Neural cell (in vitro differentiated cells): ENCODE data around the gene UQCRC1. TPM values are rescaled to one million over a fixed set of nuclear protein-coding genes. Genes with fewer than 3 reads are reported as not detected.

ENCODE experiments used
- H2AFZ ChIP-seq: fragments of 200-600, 300-800 bp; sonication (generic), shearing (Covaris generic); 2 replicates; pipeline ENCODE4 v1.6.0; 2014; ENCODE audit warnings: low read depth, mild to moderate bottlenecking, antibody characterized with exemption, low read length, moderate library complexity
- H3F3A ChIP-seq: fragments of 200-600 bp; shearing (Covaris generic); 2 replicates; pipeline ENCODE4 v1.6.1; 2016; ENCODE audit warnings: mild to moderate bottlenecking, moderate library complexity, mixed read lengths, antibody characterized with exemption, low read length; ENCODE audit not compliant: insufficient read depth, poor library complexity, severe bottlenecking
- H3K27ac ChIP-seq: fragments of 200-600, 300-800 bp; sonication (generic), shearing (Covaris generic); 2 replicates; pipeline ENCODE4 v1.5.1; 2014; ENCODE audit warnings: mild to moderate bottlenecking, low read length, moderate library complexity
- H3K27me3 ChIP-seq: fragments of 300-800, 200-600 bp; sonication (generic), shearing (Covaris generic); 2 replicates; pipeline ENCODE4 v1.6.0; 2014; ENCODE audit warnings: mild to moderate bottlenecking, low read depth, low read length, moderate library complexity; ENCODE audit not compliant: insufficient read depth
- H3K36me3 ChIP-seq: fragments of 300-800, 200-600 bp; sonication (generic), shearing (Covaris generic); 2 replicates; pipeline ENCODE4 v1.5.1; 2014; ENCODE audit warnings: mild to moderate bottlenecking, antibody characterized with exemption, low read length, moderate library complexity; ENCODE audit not compliant: insufficient read depth
- H3K4me2 ChIP-seq: fragments of 300-800, 200-600 bp; sonication (generic), shearing (Covaris generic); 2 replicates; pipeline ENCODE4 v1.6.0; 2014; ENCODE audit warnings: mild to moderate bottlenecking, low read length
- H3K4me3 ChIP-seq: fragments of 300-800, 200-600 bp; sonication (generic), shearing (Covaris generic); 2 replicates; pipeline ENCODE4 v1.5.1; 2014; ENCODE audit warnings: mild to moderate bottlenecking, low read length, moderate library complexity
- H3K79me2 ChIP-seq: fragments of 200-600 bp; shearing (Covaris generic); replicated peaks from 2 replicates; pipeline ENCODE4 v1.6.0; 2014; ENCODE audit warnings: mild to moderate bottlenecking, low read length, moderate library complexity; ENCODE audit not compliant: insufficient read depth
- H3K9ac ChIP-seq: fragments of 300-800, 200-600 bp; sonication (generic), shearing (Covaris generic); 2 replicates; pipeline ENCODE4 v1.6.1; 2016; ENCODE audit warnings: mild to moderate bottlenecking, low read length, mixed read lengths
- H3K9me2 ChIP-seq: fragments of 200-600 bp; shearing (Covaris generic); 2 replicates; pipeline ENCODE4 v1.6.1; 2016; ENCODE audit warnings: mild to moderate bottlenecking, low read length, mixed read lengths; ENCODE audit not compliant: insufficient read depth
- H3K9me3 ChIP-seq: fragments of 200-600, 300-800 bp; sonication (generic), shearing (Covaris generic); 2 replicates; pipeline ENCODE4 v1.6.1; 2016; ENCODE audit warnings: mild to moderate bottlenecking, mixed run types, low read length, moderate library complexity, mixed read lengths
- H4K20me1 ChIP-seq: fragments of 200-600 bp; shearing (Covaris generic); 2 replicates; pipeline ENCODE4 v1.6.1; 2016; ENCODE audit warnings: mild to moderate bottlenecking, mixed run types; ENCODE audit not compliant: insufficient read depth
- CTCF ChIP-seq: fragments of 450-650 bp; IDR thresholded peaks from 2 replicates; pipeline ENCODE4 v1.5.1; 2014; ENCODE audit warnings: antibody characterized with exemption, mild to moderate bottlenecking, moderate library complexity; ENCODE audit not compliant: poor library complexity, severe bottlenecking
- EP300 ChIP-seq: fragments of 450-650 bp; conservative IDR thresholded peaks from 2 replicates; pipeline ENCODE4 v1.6.1; 2014; ENCODE audit warnings: antibody characterized with exemption, mild to moderate bottlenecking, moderate library complexity; ENCODE audit not compliant: poor library complexity, severe bottlenecking
- EZH2 ChIP-seq: fragments of 200-600, 300-800 bp; shearing (Covaris generic), sonication (generic); IDR thresholded peaks from 2 replicates; pipeline ENCODE4 v1.6.1; 2014; ENCODE audit warnings: antibody characterized with exemption, low read length, borderline replicate concordance, mild to moderate bottlenecking; ENCODE audit not compliant: insufficient read depth, poor library complexity, severe bottlenecking
- MXI1 ChIP-seq: fragments of 450-650 bp; conservative IDR thresholded peaks from 2 replicates; pipeline ENCODE4 v1.6.1; 2014; ENCODE audit warnings: antibody characterized with exemption, mild to moderate bottlenecking; ENCODE audit not compliant: poor library complexity, severe bottlenecking
- POLR2AphosphoS5 ChIP-seq: IDR thresholded peaks from 2 replicates; pipeline ENCODE4 v1.6.1; 2012
- RAD21 ChIP-seq: fragments of 450-650 bp; conservative IDR thresholded peaks from 2 replicates; pipeline ENCODE4 v1.6.1; 2014; ENCODE audit warnings: antibody characterized with exemption, mild to moderate bottlenecking, moderate library complexity
- REST ChIP-seq: IDR thresholded peaks from 2 replicates; pipeline ENCODE4 v1.6.1; 2012; ENCODE audit warnings: borderline replicate concordance
- SMC3 ChIP-seq: fragments of 450-650 bp; conservative IDR thresholded peaks from 2 replicates; pipeline ENCODE4 v1.6.1; 2014; ENCODE audit warnings: antibody characterized with exemption, mild to moderate bottlenecking, moderate library complexity; ENCODE audit not compliant: poor library complexity
- TAF1 ChIP-seq: IDR thresholded peaks from 2 replicates; pipeline ENCODE4 v1.6.1; 2012; ENCODE audit warnings: low read depth
- polyA plus RNA-seq: library from polyadenylated mRNA; depleted of rRNA; stranded (reverse); fragments of >200 nt; gene quantifications from 2 replicates; pipeline ENCODE4 v1.2.3, GENCODE V29; 2014

UQCRC1 gene
- polyA plus RNA-seq, 1 donor from 2014 or later, result 333 TPM

- Histone ChIP-seq H4K20me1 (peaks cover 3% of the 10 kb centered on the region), H3K27ac (no peak overlapping the region), H3K79me2 (no peaks in the 10 kb centered on the region), H3K9ac (no peak overlapping the region), H3K9me2 (no peaks in the 10 kb centered on the region), H3K36me3 (no peaks in the 10 kb centered on the region), H3K9me3 (no peaks in the 10 kb centered on the region), H3K4me2 (no peak overlapping the region), H3F3A (no peaks in the 10 kb centered on the region), H3K27me3 (no peaks in the 10 kb centered on the region), H3K4me3 (no peak overlapping the region), H2AFZ (no peak overlapping the region)
- TF ChIP-seq EP300, result no peak
- TF ChIP-seq TAF1, result no peak
- no peak for TF ChIP-seq SMC3
- no peak for TF ChIP-seq POLR2AphosphoS5
- TF ChIP-seq REST, result no peak
- TF ChIP-seq RAD21, result no peak
- no peak for TF ChIP-seq EZH2
- TF ChIP-seq CTCF, result no peak
Measured at GRCh38 chr3:48648188-48648850, 38.9 kb upstream of the UQCRC1 start.

GRCh38 chr3:48647714-48648113 is 38.3 kb upstream of the UQCRC1 start:
- Histone ChIP-seq H4K20me1 (peaks cover under 1% of the 10 kb centered on the region), H3F3A (no peaks in the 10 kb centered on the region), H3K9ac (no peak overlapping the region), H3K4me3 (no peak overlapping the region), H2AFZ (no peak overlapping the region), H3K27me3 (no peaks in the 10 kb centered on the region), H3K36me3 (no peaks in the 10 kb centered on the region), H3K4me2 (no peak overlapping the region), H3K27ac (no peak overlapping the region), H3K79me2 (no peaks in the 10 kb centered on the region), H3K9me3 (no peaks in the 10 kb centered on the region), H3K9me2 (no peaks in the 10 kb centered on the region)
- TF ChIP-seq SMC3, result no peak
- TF ChIP-seq EZH2, result no peak
- no peak for TF ChIP-seq CTCF
- TF ChIP-seq TAF1, result no peak
- TF ChIP-seq POLR2AphosphoS5, result no peak
- no peak for TF ChIP-seq RAD21
- TF ChIP-seq MXI1, result no peak
- no peak for TF ChIP-seq EP300
- TF ChIP-seq REST, result no peak
